Liver (tissue), 9 donors: ENCODE data around the gene ARMC2. TPM values are rescaled to one million over a fixed set of nuclear protein-coding genes. Genes with fewer than 3 reads are reported as not detected.
"Not testable (repeated sequence)": the region's sequence is repeated elsewhere in the genome, so short reads cannot be mapped to it uniquely, and the experiment has no call there.

Source experiments
- DNase-seq: peaks from one replicate; pipeline ENCODE4 v3.0.0-alpha.2; 2017; ENCODE audit warnings: low spot score
- H3K27ac ChIP-seq, 2 donors: one replicate each; pipeline ENCODE4 v1.7.0; 2013; ENCODE audit warnings: inconsistent platforms in 2 of 2, low read length in 2 of 2, control low read depth in 1 of 2, low read depth in 1 of 2, mild to moderate bottlenecking in 1 of 2
- H3K27me3 ChIP-seq, 4 donors: one replicate each; pipeline versions ENCODE4 v1.6.1 to v1.7.0; 2013; ENCODE audit warnings: low read length in 3 of 4, inconsistent platforms in 1 of 4, mild to moderate bottlenecking in 1 of 4, moderate library complexity in 1 of 4; ENCODE audit not compliant: control insufficient read depth in 4 of 4, insufficient read depth in 4 of 4
- H3K36me3 ChIP-seq, 4 donors: one replicate each; pipeline versions ENCODE4 v1.6.1 to v1.7.0; 2013; ENCODE audit warnings: low read length in 3 of 4, mild to moderate bottlenecking in 3 of 4, low read depth in 1 of 4, moderate library complexity in 1 of 4; ENCODE audit not compliant: control insufficient read depth in 4 of 4, insufficient read depth in 3 of 4
- H3K4me1 ChIP-seq, 4 donors: one replicate each; pipeline versions ENCODE4 v1.6.1 to v1.7.0; 2013; ENCODE audit warnings: low read length in 3 of 4, mild to moderate bottlenecking in 3 of 4, moderate library complexity in 1 of 4; ENCODE audit not compliant: control insufficient read depth in 4 of 4, insufficient read depth in 4 of 4
- H3K4me3 ChIP-seq, 3 donors: one replicate each; pipeline versions ENCODE4 v1.6.1 to v1.7.0; 2013; ENCODE audit warnings: low read length in 3 of 3, control low read depth in 1 of 3, low read depth in 1 of 3, mild to moderate bottlenecking in 1 of 3
- H3K9ac ChIP-seq, 2 donors: one replicate each; pipeline ENCODE4 v1.7.0; 2013; ENCODE audit warnings: low read length in 2 of 2, mild to moderate bottlenecking in 2 of 2, moderate library complexity in 2 of 2, control low read depth in 1 of 2, low read depth in 1 of 2
- H3K9me3 ChIP-seq, 4 donors: one replicate each; pipeline versions ENCODE4 v1.6.1 to v1.7.0; 2013; ENCODE audit warnings: low read length in 3 of 4; ENCODE audit not compliant: control insufficient read depth in 4 of 4
- CTCF ChIP-seq: fragments of 150-350 bp; IDR thresholded peaks from 2 replicates; pipeline ENCODE4 v1.5.1; 2017; ENCODE audit warnings: improper control_type of control experiment, low read depth, low read length; ENCODE audit not compliant: missing input control
- EGR1 ChIP-seq, 2 donors: IDR thresholded peaks; 2 replicates each; pipeline ENCODE4 v1.6.1; 2016 to 2018; ENCODE audit warnings: antibody characterized with exemption in 2 of 2, low read depth in 2 of 2
- FOXA1 ChIP-seq: IDR thresholded peaks from 2 replicates; pipeline ENCODE4 v1.6.1; 2016; ENCODE audit warnings: antibody characterized with exemption
- FOXA2 ChIP-seq: IDR thresholded peaks from 2 replicates; pipeline ENCODE4 v1.6.1; 2016; ENCODE audit warnings: antibody characterized with exemption
- GABPA ChIP-seq, 2 donors: IDR thresholded peaks in 1 of 2; conservative IDR thresholded peaks in 1 of 2; 2 replicates each; pipeline ENCODE4 v1.6.1; 2016; ENCODE audit warnings: antibody characterized with exemption in 2 of 2, mild to moderate bottlenecking in 1 of 2, moderate library complexity in 1 of 2
- HNF4A ChIP-seq, 2 donors: conservative IDR thresholded peaks; 2 replicates each; pipeline ENCODE4 v1.6.1; 2016; ENCODE audit warnings: antibody characterized with exemption in 2 of 2, mild to moderate bottlenecking in 2 of 2
- HNF4G ChIP-seq: IDR thresholded peaks from 2 replicates; pipeline ENCODE4 v1.6.1; 2016; ENCODE audit warnings: antibody characterized with exemption
- JUND ChIP-seq, 2 donors: IDR thresholded peaks; 2 replicates each; pipeline ENCODE4 v1.6.1; 2016; ENCODE audit warnings: antibody characterized with exemption in 2 of 2
- RXRA ChIP-seq, 2 donors: IDR thresholded peaks; 2 replicates each; pipeline ENCODE4 v1.6.1; 2017 to 2018; ENCODE audit warnings: antibody characterized with exemption in 2 of 2, mild to moderate bottlenecking in 1 of 2
- SP1 ChIP-seq: IDR thresholded peaks from 2 replicates; pipeline ENCODE4 v1.6.1; 2018; ENCODE audit warnings: antibody characterized with exemption, mild to moderate bottlenecking
- TAF1 ChIP-seq: conservative IDR thresholded peaks from 2 replicates; pipeline ENCODE4 v1.6.1; 2016; ENCODE audit warnings: antibody characterized with exemption, mild to moderate bottlenecking
- YY1 ChIP-seq: IDR thresholded peaks from 2 replicates; pipeline ENCODE4 v1.6.1; 2016; ENCODE audit warnings: antibody characterized with exemption, mild to moderate bottlenecking
- WGBS: extraction: QIAGEN DNeasy Blood & Tissue Kit; methylation state at CpG from one replicate; pipeline ENCODE4 v1.1.7; 2013; 5-methylcytosine and 5-hydroxymethylcytosine counted together
- polyA plus RNA-seq, 2 donors: library from polyadenylated mRNA; stranded (reverse) in 1 of 2; unstranded in 1 of 2; fragments of 200-250 nt in 1 of 2; fragments of >200 nt in 1 of 2; fragmentation: Nextera tagmentation in 1 of 2; extraction: Ambion mirVana in 1 of 2; gene quantifications; one replicate each; pipeline versions ENCODE4 v1.2.1 to v1.2.3, GENCODE V29; 2013 to 2015
- total RNA-seq, 2 donors: library from RNA; depleted of rRNA; stranded (reverse); fragments of >200 nt; gene quantifications; one replicate each; pipeline ENCODE4 v1.2.3, GENCODE V29; 2014
- TF ChIP-seq, protein P1 (sequence below): IDR thresholded peaks from 2 replicates; pipeline ENCODE4 v1.6.1; 2016; ENCODE audit warnings: antibody characterized with exemption
- TF ChIP-seq, protein P2 (sequence below): IDR thresholded peaks from 2 replicates; pipeline ENCODE4 v1.6.1; 2016; ENCODE audit warnings: antibody characterized with exemption
- TF ChIP-seq, protein P3 (sequence below): IDR thresholded peaks from 2 replicates; pipeline ENCODE4 v1.6.1; 2016; ENCODE audit warnings: antibody characterized with exemption
- donor health status: healthy.
- donor health status: healthy.
- donor health status: healthy.
- donor health status: healthy.
- donor health status: healthy.

The ARMC2 gene
- total and polyA plus RNA-seq, 4 donors, result 0.24 to 1.5 (median 0.73) TPM

DNA sequence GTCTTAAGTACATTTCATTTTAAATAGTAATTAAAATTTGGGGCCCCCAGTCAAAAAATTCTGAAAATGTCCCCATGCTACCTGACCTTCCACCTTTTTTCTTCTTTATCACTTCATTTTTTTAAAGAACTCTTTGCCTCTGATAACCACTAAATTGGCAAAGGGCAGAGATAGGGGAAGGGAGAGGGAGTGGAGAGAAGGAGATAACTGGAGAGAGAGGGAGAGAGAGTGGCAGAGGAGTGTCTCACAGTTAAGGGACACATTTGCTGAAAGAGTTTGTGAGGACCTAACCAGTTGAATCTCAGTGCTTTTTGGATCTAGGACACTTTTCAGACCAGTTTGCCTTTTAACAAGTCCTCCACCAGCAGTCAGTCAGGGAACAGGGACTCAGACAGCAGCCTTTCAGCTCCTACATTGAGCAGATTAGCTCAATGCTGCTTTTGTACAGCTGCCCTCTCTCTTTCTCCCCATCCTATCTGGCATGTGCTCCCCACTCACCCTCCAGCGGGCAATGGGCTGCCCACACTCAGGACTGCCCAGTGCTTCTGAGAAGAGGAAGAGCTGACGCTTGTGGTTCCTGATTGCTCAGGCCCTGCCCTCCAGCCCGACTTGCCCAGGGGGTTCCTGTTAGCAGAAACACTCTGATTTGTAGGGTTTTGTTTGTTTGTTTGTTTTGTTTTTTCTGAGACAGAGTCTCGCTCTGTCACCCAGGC lies 14.4 kb downstream of the ARMC2 start:
- no peaks in the 10 kb centered on the region for H3K9me3 ChIP-seq
- no peaks in the 10 kb centered on the region for H3K27me3 ChIP-seq
- H3K4me1 ChIP-seq, result no peaks in the 10 kb centered on the region
- no peak overlapping the region for H3K4me3 ChIP-seq
- no peak overlapping the region for H3K27ac ChIP-seq
- H3K9ac ChIP-seq, result no peak overlapping the region
- 90% methylated on average over 4 of the region's 4 CpGs for WGBS
- TF ChIP-seq, protein P1, sequence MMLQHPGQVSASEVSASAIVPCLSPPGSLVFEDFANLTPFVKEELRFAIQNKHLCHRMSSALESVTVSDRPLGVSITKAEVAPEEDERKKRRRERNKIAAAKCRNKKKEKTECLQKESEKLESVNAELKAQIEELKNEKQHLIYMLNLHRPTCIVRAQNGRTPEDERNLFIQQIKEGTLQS, result no peak
- TF ChIP-seq YY1, result no peak
- no peak for TF ChIP-seq FOXA2
- no peak for TF ChIP-seq SP1
- TF ChIP-seq, protein P2, sequence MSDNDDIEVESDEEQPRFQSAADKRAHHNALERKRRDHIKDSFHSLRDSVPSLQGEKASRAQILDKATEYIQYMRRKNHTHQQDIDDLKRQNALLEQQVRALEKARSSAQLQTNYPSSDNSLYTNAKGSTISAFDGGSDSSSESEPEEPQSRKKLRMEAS, result no peak
- H3K36me3 ChIP-seq, result peaks cover 0 to 3% (median 0%) of the 10 kb centered on the region in 4 donors
- no peak for DNase-seq

DNA sequence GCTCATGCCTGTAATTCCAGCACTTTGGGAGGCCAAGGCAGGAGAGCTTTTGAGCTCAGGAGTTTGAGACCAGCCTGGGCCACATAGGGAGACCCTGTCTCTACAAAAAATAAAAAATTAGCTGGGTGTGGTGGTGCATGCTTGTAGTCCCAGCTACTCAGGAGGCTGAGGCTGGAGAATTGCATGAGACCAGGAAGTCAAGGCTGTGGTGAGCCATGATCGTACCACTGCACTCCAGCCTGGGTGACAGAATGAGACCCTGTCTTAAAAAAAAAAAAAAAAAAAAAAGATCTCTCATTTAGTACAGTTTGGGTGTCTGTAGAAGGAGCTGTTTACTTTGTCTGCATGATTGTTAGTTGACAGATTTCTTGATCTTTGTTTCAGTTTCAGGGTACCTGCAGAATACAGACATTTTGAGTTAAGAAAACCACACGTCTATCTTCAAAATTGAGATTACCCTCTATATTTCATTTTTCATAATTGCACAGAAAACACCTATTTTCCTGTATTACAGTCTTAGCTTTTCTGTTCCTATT lies 17.6 kb downstream of the ARMC2 start:
- not testable (repeated sequence) for H3K36me3 ChIP-seq, H3K27me3 ChIP-seq, H3K9me3 ChIP-seq, H3K4me1 ChIP-seq, H3K4me3 ChIP-seq, DNase-seq, H3K27ac ChIP-seq, H3K9ac ChIP-seq
- 79% methylated on average over 2 of the region's 2 CpGs for WGBS

DNA sequence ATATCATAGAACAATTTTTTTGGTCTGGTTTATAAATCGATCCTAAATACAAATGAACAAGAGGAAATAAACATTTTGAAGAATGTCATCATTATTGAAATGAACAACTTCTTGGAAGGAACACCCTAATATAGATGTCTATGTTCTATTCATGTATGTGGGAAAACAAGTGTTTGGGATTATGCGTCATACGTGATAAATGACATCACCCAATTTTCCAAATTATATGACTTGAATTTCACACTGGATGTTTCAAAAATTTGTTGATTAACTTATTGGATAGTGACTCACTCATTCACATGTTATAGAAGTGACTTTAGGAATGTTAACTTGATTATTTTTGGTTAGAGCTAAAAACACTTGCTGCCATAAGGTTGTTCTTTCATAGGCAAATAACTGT lies 18.6 kb downstream of the ARMC2 start:
- no peak for TF ChIP-seq CTCF
- TF ChIP-seq FOXA1, result no peak
- no peak for TF ChIP-seq TAF1
- no peak for TF ChIP-seq EGR1 (IDR thresholded peaks at IDR 0.05; ENCODE audit: low read depth in 2 of 2)
- TF ChIP-seq HNF4A (conservative IDR thresholded peaks at IDR 0.05), result no peak
- no peak for TF ChIP-seq YY1
- TF ChIP-seq, protein P3, sequence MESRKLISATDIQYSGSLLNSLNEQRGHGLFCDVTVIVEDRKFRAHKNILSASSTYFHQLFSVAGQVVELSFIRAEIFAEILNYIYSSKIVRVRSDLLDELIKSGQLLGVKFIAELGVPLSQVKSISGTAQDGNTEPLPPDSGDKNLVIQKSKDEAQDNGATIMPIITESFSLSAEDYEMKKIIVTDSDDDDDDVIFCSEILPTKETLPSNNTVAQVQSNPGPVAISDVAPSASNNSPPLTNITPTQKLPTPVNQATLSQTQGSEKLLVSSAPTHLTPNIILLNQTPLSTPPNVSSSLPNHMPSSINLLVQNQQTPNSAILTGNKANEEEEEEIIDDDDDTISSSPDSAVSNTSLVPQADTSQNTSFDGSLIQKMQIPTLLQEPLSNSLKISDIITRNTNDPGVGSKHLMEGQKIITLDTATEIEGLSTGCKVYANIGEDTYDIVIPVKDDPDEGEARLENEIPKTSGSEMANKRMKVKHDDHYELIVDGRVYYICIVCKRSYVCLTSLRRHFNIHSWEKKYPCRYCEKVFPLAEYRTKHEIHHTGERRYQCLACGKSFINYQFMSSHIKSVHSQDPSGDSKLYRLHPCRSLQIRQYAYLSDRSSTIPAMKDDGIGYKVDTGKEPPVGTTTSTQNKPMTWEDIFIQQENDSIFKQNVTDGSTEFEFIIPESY, result no peak
- TF ChIP-seq JUND (IDR thresholded peaks at IDR 0.05), result no peak
- TF ChIP-seq, protein P2, result no peak
- TF ChIP-seq FOXA2, result no peak
- no peak for TF ChIP-seq GABPA (IDR thresholded peaks at IDR 0.05 in 1 of 2, conservative IDR thresholded peaks at IDR 0.05 in 1 of 2)
- no peak for TF ChIP-seq RXRA (IDR thresholded peaks at IDR 0.05)
- TF ChIP-seq, protein P1, result no peak
- TF ChIP-seq HNF4G, result no peak
- DNase-seq, result no peak
- H3K27ac ChIP-seq, result no peak overlapping the region
- H3K27me3 ChIP-seq, result no peaks in the 10 kb centered on the region
- no peaks in the 10 kb centered on the region for H3K9me3 ChIP-seq
- H3K4me3 ChIP-seq, result no peak overlapping the region
- no peaks in the 10 kb centered on the region for H3K36me3 ChIP-seq
- no peaks in the 10 kb centered on the region for H3K4me1 ChIP-seq
- no peak overlapping the region for H3K9ac ChIP-seq
- 95% methylated on average over 3 of the region's 3 CpGs for whole genome bisulfite sequencing
